ENCODE results near the gene VPS4A.

GRCh38 chr16:69325784-69326171 lies 14.6 kb downstream of the VPS4A start:
- TF ChIP-seq, protein P1, sequence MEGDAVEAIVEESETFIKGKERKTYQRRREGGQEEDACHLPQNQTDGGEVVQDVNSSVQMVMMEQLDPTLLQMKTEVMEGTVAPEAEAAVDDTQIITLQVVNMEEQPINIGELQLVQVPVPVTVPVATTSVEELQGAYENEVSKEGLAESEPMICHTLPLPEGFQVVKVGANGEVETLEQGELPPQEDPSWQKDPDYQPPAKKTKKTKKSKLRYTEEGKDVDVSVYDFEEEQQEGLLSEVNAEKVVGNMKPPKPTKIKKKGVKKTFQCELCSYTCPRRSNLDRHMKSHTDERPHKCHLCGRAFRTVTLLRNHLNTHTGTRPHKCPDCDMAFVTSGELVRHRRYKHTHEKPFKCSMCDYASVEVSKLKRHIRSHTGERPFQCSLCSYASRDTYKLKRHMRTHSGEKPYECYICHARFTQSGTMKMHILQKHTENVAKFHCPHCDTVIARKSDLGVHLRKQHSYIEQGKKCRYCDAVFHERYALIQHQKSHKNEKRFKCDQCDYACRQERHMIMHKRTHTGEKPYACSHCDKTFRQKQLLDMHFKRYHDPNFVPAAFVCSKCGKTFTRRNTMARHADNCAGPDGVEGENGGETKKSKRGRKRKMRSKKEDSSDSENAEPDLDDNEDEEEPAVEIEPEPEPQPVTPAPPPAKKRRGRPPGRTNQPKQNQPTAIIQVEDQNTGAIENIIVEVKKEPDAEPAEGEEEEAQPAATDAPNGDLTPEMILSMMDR (IDR thresholded peaks at IDR 0.05) = no peak
- no peak for TF ChIP-seq SIN3A (IDR thresholded peaks at IDR 0.05; ENCODE audit: borderline replicate concordance, insufficient read depth, low read depth, low read length)
